Common myeloid progenitor, CD34-positive (primary cell): ENCODE measurements around the gene CHADL.

Experiments
- CTCF ChIA-PET: fragments of 350-600 bp; sonication (Branson Sonifier 250); formaldehyde crosslinking; loops from one replicate; lab custom pipeline; 2021; ENCODE audit warnings: antibody characterized with exemption; lab: Charles Lee
- POLR2A ChIA-PET: fragments of 350-600 bp; sonication (Branson Sonifier 250); formaldehyde crosslinking; loops from one replicate; lab custom pipeline; 2021; ENCODE audit warnings: antibody characterized with exemption; lab: Charles Lee
- DNase-seq, 3 donors: peaks; one replicate each; pipeline versions ENCODE4 v3.0.0 to v3.0.0-alpha.2; 2013
- H3K27ac ChIP-seq, 2 experiments: 1 replicate in 1 of 2; 2 replicates in 1 of 2; pipeline ENCODE4 v1.7.0; 2013; ENCODE audit warnings: inconsistent platforms in 2 of 2, low read length in 2 of 2, mild to moderate bottlenecking in 2 of 2, low read depth in 1 of 2, moderate library complexity in 1 of 2; ENCODE audit not compliant: severe bottlenecking in 2 of 2, insufficient read depth in 1 of 2, poor library complexity in 1 of 2
- H3K27me3 ChIP-seq, 5 experiments: replicated peaks in 2 of 5; 1 replicate in 3 of 5; 2 replicates in 2 of 5; pipeline versions ENCODE4 v1.6.1 to v1.7.0; 2013; ENCODE audit warnings: low read length in 4 of 5, mild to moderate bottlenecking in 2 of 5, moderate library complexity in 2 of 5, inconsistent platforms in 1 of 5; ENCODE audit not compliant: insufficient read depth in 5 of 5, control insufficient read depth in 4 of 5
- H3K36me3 ChIP-seq, 4 experiments: 1 replicate in 2 of 4; 2 replicates in 2 of 4; pipeline versions ENCODE4 v1.6.1 to v1.7.0; 2013; ENCODE audit warnings: low read length in 3 of 4, control low read depth in 1 of 4, mild to moderate bottlenecking in 1 of 4; ENCODE audit not compliant: control insufficient read depth in 4 of 4, insufficient read depth in 4 of 4
- H3K4me1 ChIP-seq, 4 experiments: 1 replicate in 3 of 4; 2 replicates in 1 of 4; pipeline versions ENCODE4 v1.6.1 to v1.7.1; 2013; ENCODE audit warnings: low read length in 3 of 4, mild to moderate bottlenecking in 3 of 4, control low read depth in 1 of 4, inconsistent platforms in 1 of 4, moderate library complexity in 1 of 4; ENCODE audit not compliant: control insufficient read depth in 4 of 4, insufficient read depth in 4 of 4; ENCODE audit errors: control extremely low read depth in 1 of 4
- H3K4me3 ChIP-seq, 7 experiments: 1 replicate in 4 of 7; 2 replicates in 3 of 7; pipeline versions ENCODE4 v1.5.1 to v1.7.0; 2013; ENCODE audit warnings: mild to moderate bottlenecking in 7 of 7, low read length in 6 of 7, moderate library complexity in 6 of 7, inconsistent platforms in 2 of 7, low read depth in 2 of 7, control low read depth in 1 of 7; ENCODE audit not compliant: insufficient read depth in 4 of 7, control insufficient read depth in 1 of 7; ENCODE audit errors: extremely low read depth in 1 of 7
- H3K9me3 ChIP-seq, 5 experiments: 1 replicate in 4 of 5; 2 replicates in 1 of 5; pipeline versions ENCODE4 v1.6.1 to v1.7.1; 2013; ENCODE audit warnings: low read length in 4 of 5, mild to moderate bottlenecking in 2 of 5, inconsistent platforms in 1 of 5, low read depth in 1 of 5, moderate library complexity in 1 of 5; ENCODE audit not compliant: control insufficient read depth in 4 of 5, insufficient read depth in 2 of 5; ENCODE audit errors: control extremely low read depth in 1 of 5
- WGBS: methylation state at CpG from one replicate; pipeline ENCODE4 v1.1.5; 2013; ENCODE audit not compliant: insufficient coverage; 5-methylcytosine and 5-hydroxymethylcytosine counted together

CHADL gene

GRCh38 chr22:41248758-41249157, 8.0 kb upstream of the CHADL start:
- H3K4me1 ChIP-seq, result no peaks in the 10 kb centered on the region
- no peak overlapping the region for H3K4me3 ChIP-seq
- WGBS, result 97% methylated on average over 8 of the region's 10 CpGs
- POLR2A ChIA-PET, result interaction anchor here (0.5 kb wide), 1 partner anchor 65 kb away, joined by 3 read pairs; no protein-coding TSS in a partner anchor
- peaks cover 23 to 82% (median 62%) of the 10 kb centered on the region in 4 experiments for H3K36me3 ChIP-seq
- no peaks in the 10 kb centered on the region for H3K9me3 ChIP-seq
- DNase-seq, result no peak
- no peak overlapping the region for H3K27ac ChIP-seq
- CTCF ChIA-PET, result interaction anchor here (0.8 kb wide), 1 partner anchor 11 kb away, joined by 3 read pairs; no protein-coding TSS in a partner anchor
- no peaks in the 10 kb centered on the region for H3K27me3 ChIP-seq

GRCh38 chr22:41248314-41248713, 7.6 kb upstream of the CHADL start:
- POLR2A ChIA-PET, result interaction anchor here (0.5 kb wide), 1 partner anchor 65 kb away, joined by 3 read pairs; no protein-coding TSS in a partner anchor
- Histone ChIP-seq H3K27ac (no peak overlapping the region), H3K9me3 (no peaks in the 10 kb centered on the region), H3K27me3 (no peaks in the 10 kb centered on the region), H3K4me1 (no peaks in the 10 kb centered on the region), H3K4me3 (no peak overlapping the region), H3K36me3 (peaks cover 22 to 79% (median 58%) of the 10 kb centered on the region in 4 experiments)
- no peak for DNase-seq
- WGBS, result 97% methylated on average over 13 of the region's 15 CpGs
- CTCF ChIA-PET, result no interaction called here

DNA sequence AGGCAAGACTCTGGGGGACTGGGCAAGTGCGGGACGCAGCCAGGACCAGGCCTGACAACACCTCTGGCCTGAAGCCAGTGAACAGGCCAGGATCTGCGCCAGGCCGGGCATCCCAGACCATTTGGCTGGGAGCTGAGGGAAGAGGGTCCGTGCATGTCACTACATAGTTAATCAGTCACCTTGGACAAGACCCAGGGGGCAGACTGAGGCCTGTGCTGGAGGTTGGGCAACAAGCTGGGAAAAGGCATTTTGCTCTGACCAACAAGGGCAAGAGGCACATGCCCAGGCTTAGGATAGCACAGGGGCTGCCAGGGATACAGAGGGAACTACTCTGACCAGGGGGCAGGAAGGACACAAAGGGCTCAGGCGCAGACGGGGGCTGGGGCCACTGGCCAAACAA, 7.0 kb upstream of the CHADL start:
- DNase-seq, result no peak
- H3K9me3 ChIP-seq, result no peaks in the 10 kb centered on the region
- WGBS, result 97% methylated on average over 7 of the region's 7 CpGs
- H3K27me3 ChIP-seq, result no peaks in the 10 kb centered on the region
- ChIA-PET POLR2A (no interaction called here), CTCF (interaction anchor here (1.1 kb wide), 1 partner anchor 9 kb away, joined by 4 read pairs; no protein-coding TSS in a partner anchor)
- H3K27ac ChIP-seq, result no peak overlapping the region
- no peak overlapping the region for H3K4me3 ChIP-seq
- H3K36me3 ChIP-seq, result peaks cover 20 to 73% (median 51%) of the 10 kb centered on the region in 4 experiments
- no peaks in the 10 kb centered on the region for H3K4me1 ChIP-seq

DNA sequence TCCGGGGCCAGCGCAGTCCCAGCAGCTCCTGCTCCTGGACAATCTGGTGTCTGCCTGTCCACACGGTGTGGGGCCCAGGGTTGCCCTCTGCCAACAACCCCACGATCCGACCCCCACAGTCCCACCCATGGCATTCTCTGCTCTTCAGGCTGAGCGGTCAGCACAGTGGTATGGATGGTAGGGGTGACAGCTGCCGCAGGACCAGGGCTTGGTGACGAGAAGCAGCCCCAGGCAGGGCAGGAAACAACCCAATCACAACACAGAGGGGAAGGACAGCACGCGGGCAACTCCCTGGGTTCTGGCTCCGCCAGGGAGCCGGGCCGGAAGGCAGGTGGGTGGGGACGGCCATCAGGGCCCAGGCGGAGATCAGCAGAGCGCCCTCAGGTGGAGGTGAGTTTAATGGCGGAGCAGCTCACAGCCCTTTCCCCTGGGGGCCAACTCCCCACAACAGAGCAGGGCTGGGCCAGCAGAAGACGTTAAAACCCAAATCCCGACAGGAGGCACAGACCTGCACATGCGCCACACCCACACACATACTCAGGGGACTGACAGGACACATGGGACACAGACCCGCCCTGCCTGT, 5.3 kb upstream of the CHADL start:
- Histone ChIP-seq H3K4me3 (no peak overlapping the region), H3K27me3 (no peaks in the 10 kb centered on the region), H3K27ac (no peak overlapping the region), H3K4me1 (no peaks in the 10 kb centered on the region), H3K36me3 (peaks cover 15 to 59% (median 41%) of the 10 kb centered on the region in 4 experiments), H3K9me3 (no peaks in the 10 kb centered on the region)
- no peak for DNase-seq
- WGBS, result 96% methylated on average over 9 of the region's 21 CpGs
- CTCF ChIA-PET, result interaction anchor here (1.2 kb wide), 1 partner anchor 8 kb away, joined by 4 read pairs; no protein-coding TSS in a partner anchor
- POLR2A ChIA-PET, result no interaction called here

GRCh38 chr22:41243361-41243760, 2.6 kb upstream of the CHADL start:
- H3K4me3 ChIP-seq, result no peak overlapping the region
- ChIA-PET POLR2A (interaction anchor here (0.6 kb wide), 2 partner anchors 221 to 1322 kb away, joined by 3 to 4 read pairs; no protein-coding TSS in a partner anchor), CTCF (interaction anchor here (0.9 kb wide), 1 partner anchor 13 kb away, joined by 3 read pairs; no protein-coding TSS in a partner anchor)
- H3K27me3 ChIP-seq, result no peaks in the 10 kb centered on the region
- no peak overlapping the region for H3K27ac ChIP-seq
- DNase-seq, result no peak
- H3K36me3 ChIP-seq, result peaks cover 3 to 32% (median 21%) of the 10 kb centered on the region in 4 experiments
- H3K4me1 ChIP-seq, result peaks cover 0 to under 1% (median 0%) of the 10 kb centered on the region in 4 experiments
- no peaks in the 10 kb centered on the region for H3K9me3 ChIP-seq
- WGBS, result 100% methylated on average over 4 of the region's 6 CpGs

- whole genome bisulfite sequencing, result 98% methylated on average over 16 of the region's 18 CpGs
- Histone ChIP-seq H3K9me3 (no peaks in the 10 kb centered on the region), H3K4me1 (peaks cover 0 to 9% (median 7%) of the 10 kb centered on the region in 4 experiments), H3K27ac (no peak overlapping the region), H3K27me3 (no peaks in the 10 kb centered on the region), H3K4me3 (no peak overlapping the region), H3K36me3 (peaks cover 0 to 25% (median 16%) of the 10 kb centered on the region in 4 experiments)
- POLR2A ChIA-PET, result no interaction called here
- DNase-seq, result no peak
- CTCF ChIA-PET, result interaction anchor here (0.7 kb wide), 1 partner anchor 362 kb away, joined by 4 read pairs; no protein-coding TSS in a partner anchor
Measured at GRCh38 chr22:41242396-41243117, 1.8 kb upstream of the CHADL start.
